Activated T-cell treated with anti-CD3 and anti-CD28 coated beads, Interleukin-2, amount 50 U/mL, for 4 hours (primary cell): Measurements from ENCODE around the gene WDR45B. TPM values are rescaled to one million over a fixed set of nuclear protein-coding genes. Genes with fewer than 3 reads are reported as not detected.
"Not testable (repeated sequence)": the region's sequence is repeated elsewhere in the genome, so short reads cannot be mapped to it uniquely, and the experiment has no call there.

Source experiments
- ATAC-seq, 2 donors: fragments of 200-7000 bp; cut with Tn5 transposase; one replicate each; pipeline ENCODE4 v1.10.0; 2021
- DNase-seq: peaks from one replicate; pipeline ENCODE4 v3.0.0-alpha.2; 2020
- H3K27me3 Mint-ChIP-seq: one replicate; pipeline ENCODE4 v1.8.0; 2021; ENCODE audit warnings: low read depth, mixed read lengths
- H3K36me3 Mint-ChIP-seq: one replicate; pipeline ENCODE4 v1.8.0; 2022; ENCODE audit warnings: mixed read lengths; ENCODE audit not compliant: insufficient read depth
- H3K4me1 Mint-ChIP-seq: one replicate; pipeline ENCODE4 v1.8.0; 2021; ENCODE audit warnings: low read depth, mixed read lengths
- H3K4me3 Mint-ChIP-seq: one replicate; pipeline ENCODE4 v1.8.0; 2021; ENCODE audit warnings: mild to moderate bottlenecking, moderate library complexity, mixed read lengths
- H3K9me3 Mint-ChIP-seq: one replicate; pipeline ENCODE4 v1.8.0; 2021; ENCODE audit warnings: mixed read lengths
- total RNA-seq, 3 donors: library from RNA; stranded (reverse); gene quantifications; one replicate each; pipeline ENCODE4 v1.2.1, GENCODE V29; 2021

Gene WDR45B
- total RNA-seq, 3 donors from 2014 or later = 47.1 to 52.5 (median 47.4) TPM

- no peak for ATAC-seq
- peaks cover 7% of the 10 kb centered on the region for H3K36me3 Mint-ChIP-seq
Measured at GRCh38 chr17:82655523-82655922, 7.3 kb upstream of the WDR45B start.

GRCh38 chr17:82655038-82655479, 6.8 kb upstream of the WDR45B start:
- Mint-ChIP-seq H3K9me3 (no peaks in the 10 kb centered on the region), H3K4me1 (no peaks in the 10 kb centered on the region), H3K27me3 (no peaks in the 10 kb centered on the region), H3K4me3 (no peak overlapping the region), H3K36me3 (peaks cover 6% of the 10 kb centered on the region)
- ATAC-seq (no peak), DNase-seq (no peak)

More at GRCh38 chr17:82655523-82655922, 7.3 kb upstream of the WDR45B start:
- Mint-ChIP-seq H3K4me3 (no peak overlapping the region), H3K27me3 (no peaks in the 10 kb centered on the region), H3K9me3 (no peaks in the 10 kb centered on the region), H3K4me1 (no peaks in the 10 kb centered on the region)
- DNase-seq = no peak

- H3K4me3 Mint-ChIP-seq, H3K9me3 Mint-ChIP-seq, ATAC-seq, H3K27me3 Mint-ChIP-seq, DNase-seq, H3K36me3 Mint-ChIP-seq, H3K4me1 Mint-ChIP-seq: not testable (repeated sequence)
Measured at GRCh38 chr17:82654611-82655010, 6.4 kb upstream of the WDR45B start.

- no peaks in the 10 kb centered on the region for H3K9me3 Mint-ChIP-seq
- ATAC-seq (no peak), DNase-seq (no peak)
- peaks cover 3% of the 10 kb centered on the region for H3K36me3 Mint-ChIP-seq
- no peak overlapping the region for H3K4me3 Mint-ChIP-seq
- no peaks in the 10 kb centered on the region for H3K27me3 Mint-ChIP-seq
- peaks cover 3% of the 10 kb centered on the region for H3K4me1 Mint-ChIP-seq
Measured at GRCh38 chr17:82653651-82654528, 5.6 kb upstream of the WDR45B start.

- Mint-ChIP-seq H3K4me3 (no peak overlapping the region), H3K9me3 (no peaks in the 10 kb centered on the region), H3K4me1 (peaks cover 15% of the 10 kb centered on the region), H3K36me3 (peaks cover 2% of the 10 kb centered on the region), H3K27me3 (no peaks in the 10 kb centered on the region)
- ATAC-seq (no peak), DNase-seq (no peak)
Measured at GRCh38 chr17:82650723-82651122, 2.5 kb upstream of the WDR45B start.

- no peaks in the 10 kb centered on the region for H3K9me3 Mint-ChIP-seq
Measured at GRCh38 chr17:82649501-82650261, 1.4 kb upstream of the WDR45B start.

GRCh38 chr17:82648742-82649331, 593 bp upstream of the WDR45B start:
- Mint-ChIP-seq H3K9me3 (no peaks in the 10 kb centered on the region), H3K4me1 (peaks cover 24% of the 10 kb centered on the region), H3K36me3 (peaks cover 4% of the 10 kb centered on the region), H3K4me3 (no peak overlapping the region), H3K27me3 (no peaks in the 10 kb centered on the region)
- peak in 1 of 2 donors; percentile 13 for ATAC-seq
- no peak for DNase-seq

More at GRCh38 chr17:82649501-82650261, 1.4 kb upstream of the WDR45B start:
- DNase-seq (no peak), ATAC-seq (no peak)
- H3K4me1 Mint-ChIP-seq = peaks cover 21% of the 10 kb centered on the region
- no peaks in the 10 kb centered on the region for H3K27me3 Mint-ChIP-seq
- H3K4me3 Mint-ChIP-seq = peak overlapping the region; percentile 26
- peaks cover 4% of the 10 kb centered on the region for H3K36me3 Mint-ChIP-seq

GRCh38 chr17:82647593-82648164, 565 bp downstream of the WDR45B start:
- DNase-seq (peak; percentile 36), ATAC-seq (peak; percentile 48 to 55)
- Mint-ChIP-seq H3K36me3 (peaks cover 7% of the 10 kb centered on the region), H3K9me3 (no peaks in the 10 kb centered on the region), H3K4me1 (peaks cover 25% of the 10 kb centered on the region), H3K4me3 (peak overlapping the region; percentile 86), H3K27me3 (no peaks in the 10 kb centered on the region)

- ATAC-seq (no peak), DNase-seq (no peak)
- H3K27me3 Mint-ChIP-seq = no peaks in the 10 kb centered on the region
- peaks cover 18% of the 10 kb centered on the region for H3K36me3 Mint-ChIP-seq
- no peaks in the 10 kb centered on the region for H3K9me3 Mint-ChIP-seq
- H3K4me3 Mint-ChIP-seq = peak overlapping the region; percentile 86
- H3K4me1 Mint-ChIP-seq = peaks cover 30% of the 10 kb centered on the region
Measured at GRCh38 chr17:82645516-82645915, 2.7 kb downstream of the WDR45B start.

- Mint-ChIP-seq H3K4me1 (peaks cover 33% of the 10 kb centered on the region), H3K27me3 (no peaks in the 10 kb centered on the region), H3K9me3 (no peaks in the 10 kb centered on the region), H3K4me3 (no peak overlapping the region), H3K36me3 (peaks cover 30% of the 10 kb centered on the region)
- ATAC-seq (no peak), DNase-seq (no peak)
Measured at GRCh38 chr17:82644148-82644547, 4.1 kb downstream of the WDR45B start.

GRCh38 chr17:82642022-82642421, 6.2 kb downstream of the WDR45B start:
- H3K36me3 Mint-ChIP-seq = peaks cover 38% of the 10 kb centered on the region
- DNase-seq = no peak
- peaks cover 5% of the 10 kb centered on the region for H3K9me3 Mint-ChIP-seq
- ATAC-seq = no peak
- no peak overlapping the region for H3K4me3 Mint-ChIP-seq
- peaks cover 42% of the 10 kb centered on the region for H3K4me1 Mint-ChIP-seq
- no peaks in the 10 kb centered on the region for H3K27me3 Mint-ChIP-seq

GRCh38 chr17:82640036-82640435, 8.2 kb downstream of the WDR45B start:
- Mint-ChIP-seq H3K27me3 (no peaks in the 10 kb centered on the region), H3K36me3 (peaks cover 43% of the 10 kb centered on the region), H3K9me3 (peaks cover 5% of the 10 kb centered on the region), H3K4me3 (no peak overlapping the region), H3K4me1 (peaks cover 34% of the 10 kb centered on the region)
- DNase-seq (no peak), ATAC-seq (no peak)

GRCh38 chr17:82639628-82640027, 8.6 kb downstream of the WDR45B start:
- H3K4me1 Mint-ChIP-seq = peaks cover 36% of the 10 kb centered on the region
- no peak for DNase-seq
- H3K27me3 Mint-ChIP-seq = no peaks in the 10 kb centered on the region
- peaks cover 45% of the 10 kb centered on the region for H3K36me3 Mint-ChIP-seq
- no peak overlapping the region for H3K4me3 Mint-ChIP-seq
- H3K9me3 Mint-ChIP-seq = peaks cover 5% of the 10 kb centered on the region
- no peak for ATAC-seq

- Mint-ChIP-seq H3K36me3 (peaks cover 49% of the 10 kb centered on the region), H3K4me1 (peaks cover 36% of the 10 kb centered on the region), H3K4me3 (no peak overlapping the region), H3K9me3 (peaks cover 5% of the 10 kb centered on the region), H3K27me3 (no peaks in the 10 kb centered on the region)
- no peak for ATAC-seq
- no peak for DNase-seq
Measured at GRCh38 chr17:82638183-82638773, 10.0 kb downstream of the WDR45B start.
